GM12865 (cell line): ENCODE measurements around the gene GGA2.
"Not testable (repeated sequence)": the region's sequence is repeated elsewhere in the genome, so short reads cannot be mapped to it uniquely, and the experiment has no call there.

Experiments used
- DNase-seq: peaks from one replicate; pipeline ENCODE4 v3.0.0; 2010; ENCODE audit warnings: low read depth
- H3K4me3 ChIP-seq: 2 replicates; pipeline ENCODE4 v1.5.1; 2011; ENCODE audit warnings: mild to moderate bottlenecking, low read depth, low read length, control low read depth
- TF ChIP-seq, protein P1 (sequence below): IDR thresholded peaks from 2 replicates; pipeline ENCODE4 v1.5.1; 2011; ENCODE audit warnings: low read length, control low read depth, low read depth, inconsistent platforms; ENCODE audit not compliant: insufficient read depth; ENCODE audit errors: missing control alignments

The GGA2 gene

DNA sequence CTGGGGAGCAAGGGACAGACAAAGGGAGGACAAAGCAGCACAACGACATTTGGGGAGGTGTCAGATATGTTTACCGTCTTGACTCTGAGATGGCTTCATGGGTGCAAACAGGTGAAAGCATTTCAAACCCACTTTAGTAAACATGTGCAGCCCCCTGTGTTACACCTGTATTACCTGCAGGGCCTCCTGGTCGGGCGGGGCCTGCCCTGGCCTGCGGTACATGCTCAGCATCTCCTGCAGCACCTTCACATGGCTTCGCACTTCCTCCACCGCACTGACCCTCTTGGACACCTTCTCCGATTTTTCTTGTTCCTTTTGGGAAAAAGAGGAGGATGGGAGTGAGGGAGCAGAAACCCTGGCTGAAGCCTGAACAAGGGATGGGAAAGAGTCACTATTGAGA is 24.5 kb downstream of the GGA2 start:
- DNase-seq: no peak
- no peak overlapping the region for H3K4me3 ChIP-seq
- TF ChIP-seq, protein P1, sequence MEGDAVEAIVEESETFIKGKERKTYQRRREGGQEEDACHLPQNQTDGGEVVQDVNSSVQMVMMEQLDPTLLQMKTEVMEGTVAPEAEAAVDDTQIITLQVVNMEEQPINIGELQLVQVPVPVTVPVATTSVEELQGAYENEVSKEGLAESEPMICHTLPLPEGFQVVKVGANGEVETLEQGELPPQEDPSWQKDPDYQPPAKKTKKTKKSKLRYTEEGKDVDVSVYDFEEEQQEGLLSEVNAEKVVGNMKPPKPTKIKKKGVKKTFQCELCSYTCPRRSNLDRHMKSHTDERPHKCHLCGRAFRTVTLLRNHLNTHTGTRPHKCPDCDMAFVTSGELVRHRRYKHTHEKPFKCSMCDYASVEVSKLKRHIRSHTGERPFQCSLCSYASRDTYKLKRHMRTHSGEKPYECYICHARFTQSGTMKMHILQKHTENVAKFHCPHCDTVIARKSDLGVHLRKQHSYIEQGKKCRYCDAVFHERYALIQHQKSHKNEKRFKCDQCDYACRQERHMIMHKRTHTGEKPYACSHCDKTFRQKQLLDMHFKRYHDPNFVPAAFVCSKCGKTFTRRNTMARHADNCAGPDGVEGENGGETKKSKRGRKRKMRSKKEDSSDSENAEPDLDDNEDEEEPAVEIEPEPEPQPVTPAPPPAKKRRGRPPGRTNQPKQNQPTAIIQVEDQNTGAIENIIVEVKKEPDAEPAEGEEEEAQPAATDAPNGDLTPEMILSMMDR: no peak

- TF ChIP-seq, protein P1: no peak
- H3K4me3 ChIP-seq: no peak overlapping the region
- DNase-seq: no peak
These were observed 25.1 kb downstream of the GGA2 start for GRCh38 chr16:23485257-23485614.

DNA sequence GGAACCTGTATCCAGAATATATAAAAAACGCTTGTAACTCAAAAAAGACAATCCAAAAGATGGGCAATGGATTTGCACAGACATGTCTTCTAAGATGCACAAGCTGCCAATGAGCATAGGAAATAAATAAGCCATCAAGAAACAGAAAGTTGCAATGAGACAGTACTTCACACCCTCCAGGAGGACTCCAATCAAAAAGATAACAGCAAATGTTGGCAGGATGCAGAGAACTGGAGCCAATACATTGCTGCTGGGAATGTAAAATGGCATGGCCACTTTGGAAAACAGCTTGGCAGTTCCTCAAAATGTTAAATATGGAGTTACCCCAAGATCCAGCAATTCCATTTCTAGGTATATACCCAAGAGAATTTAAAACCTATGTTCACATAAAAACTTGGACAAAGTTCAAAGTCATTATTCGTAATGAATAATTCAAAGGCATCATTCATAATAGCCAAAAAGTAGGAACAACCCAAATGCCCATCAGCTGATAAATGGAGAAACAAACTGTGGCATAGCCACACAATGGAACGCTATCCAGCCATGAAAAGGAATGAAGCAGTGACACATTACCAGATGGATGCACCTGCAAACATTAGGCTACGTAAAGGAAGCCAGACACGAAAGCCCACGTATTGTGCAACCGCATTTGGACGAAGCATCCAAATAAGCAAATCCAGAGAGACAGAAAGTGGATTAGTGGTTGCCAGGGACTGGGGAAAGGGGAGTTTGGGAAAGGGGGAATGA is 25.6 kb downstream of the GGA2 start:
- no peak overlapping the region for H3K4me3 ChIP-seq
- TF ChIP-seq, protein P1: no peak
- DNase-seq: no peak

GRCh38 chr16:23483492-23483891 is 26.8 kb downstream of the GGA2 start:
- DNase-seq, H3K4me3 ChIP-seq: not testable (repeated sequence)

DNA sequence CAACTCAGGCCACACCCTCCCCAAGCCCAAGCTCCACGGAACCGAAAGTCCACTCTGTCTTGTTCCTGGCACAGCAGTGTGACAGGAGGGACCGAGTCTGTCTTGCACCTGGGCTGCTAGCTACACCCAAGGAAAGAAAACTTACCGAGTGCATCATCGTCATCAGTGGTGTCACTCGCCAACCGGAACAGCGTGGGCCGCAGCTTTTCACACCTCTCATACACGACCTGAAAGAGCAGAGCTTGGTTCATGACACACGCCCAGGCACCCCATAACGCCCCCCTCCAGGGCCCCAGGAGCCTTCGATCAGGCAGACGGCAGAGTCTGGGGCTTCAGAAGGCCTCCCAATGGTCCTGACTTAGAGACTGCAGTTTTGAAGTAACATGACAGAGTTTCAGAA is 27.5 kb downstream of the GGA2 start:
- TF ChIP-seq, protein P1: no peak
- DNase-seq: no peak
- H3K4me3 ChIP-seq: no peak overlapping the region

GRCh38 chr16:23480257-23480656 is 30.0 kb downstream of the GGA2 start:
- H3K4me3 ChIP-seq: no peak overlapping the region
- no peak for DNase-seq
- TF ChIP-seq, protein P1: no peak

- no peak overlapping the region for H3K4me3 ChIP-seq
- DNase-seq: no peak
- TF ChIP-seq, protein P1: no peak
These were observed 31.2 kb downstream of the GGA2 start for GRCh38 chr16:23479138-23479537.
